GM23248 (cell line): ENCODE results near the gene DAB2IP.

ENCODE experiments used
- EZH2 ChIP-seq: fragments of 200-600 bp; sonication (generic); IDR thresholded peaks from 2 replicates; pipeline ENCODE4 v1.6.1; 2018; ENCODE audit warnings: antibody characterized with exemption, mild to moderate bottlenecking; ENCODE audit not compliant: insufficient read depth, poor library complexity, severe bottlenecking
- EZH2phosphoT487 ChIP-seq: fragments of 200-600 bp; sonication (generic); IDR thresholded peaks from 2 replicates; pipeline ENCODE4 v1.6.1; 2018; ENCODE audit warnings: antibody characterized with exemption, moderate library complexity, mild to moderate bottlenecking, low read depth; ENCODE audit not compliant: insufficient read depth

- TF ChIP-seq EZH2 (no peak), EZH2phosphoT487 (no peak)
Observed at GRCh38 chr9:121688146-121688680, 36.8 kb downstream of the DAB2IP start.
